GM19467 (cell line): ENCODE measurements around the gene SPRYD3.

Source experiments
- ATAC-seq: cut with Tn5 transposase; IDR thresholded peaks from one replicate; pipeline ENCODE4 v1.9.1; 2021; ENCODE audit warnings: mild to moderate bottlenecking, moderate library complexity; ENCODE audit not compliant: unreplicated experiment

The SPRYD3 gene

DNA sequence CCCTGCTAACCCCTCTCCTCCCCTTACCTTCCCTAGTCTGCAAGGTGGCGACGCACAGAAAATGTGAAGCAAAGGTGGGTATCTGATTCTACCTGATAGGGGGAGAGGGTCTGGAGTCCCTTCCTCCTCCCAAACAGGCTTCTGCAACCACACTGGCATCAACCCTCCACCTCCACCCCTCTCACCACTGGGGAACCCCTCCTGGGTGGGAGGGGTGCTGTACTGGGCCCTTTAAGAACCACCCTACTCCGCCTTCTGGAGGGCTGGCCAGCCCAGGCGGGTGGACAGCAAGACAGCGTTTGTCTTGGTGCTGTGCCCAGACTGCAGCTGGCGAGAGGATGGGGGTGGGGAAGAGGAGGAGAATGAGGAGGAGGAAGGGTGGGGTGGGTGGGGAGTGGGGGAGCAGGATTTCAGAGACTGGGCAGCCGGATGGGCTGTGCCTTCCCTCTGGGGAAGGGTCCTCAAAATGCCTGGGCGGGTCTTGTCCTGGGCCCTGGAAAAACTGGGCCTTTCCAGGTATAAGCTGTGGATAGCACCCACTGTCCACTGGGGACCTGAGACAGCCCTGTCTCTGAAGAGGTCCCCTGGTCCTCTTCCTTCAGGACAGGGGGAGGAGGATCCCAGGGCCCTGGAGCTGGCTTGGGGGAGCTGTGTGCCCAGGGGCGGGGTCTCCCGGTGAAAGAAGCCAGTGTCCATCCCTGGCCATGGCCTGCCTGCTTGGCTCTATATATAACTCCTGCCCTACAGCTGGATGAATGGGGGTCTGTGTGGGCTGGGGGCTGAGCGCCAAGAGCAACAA lies 26.6 kb downstream of the SPRYD3 start:
- no peak for ATAC-seq

DNA sequence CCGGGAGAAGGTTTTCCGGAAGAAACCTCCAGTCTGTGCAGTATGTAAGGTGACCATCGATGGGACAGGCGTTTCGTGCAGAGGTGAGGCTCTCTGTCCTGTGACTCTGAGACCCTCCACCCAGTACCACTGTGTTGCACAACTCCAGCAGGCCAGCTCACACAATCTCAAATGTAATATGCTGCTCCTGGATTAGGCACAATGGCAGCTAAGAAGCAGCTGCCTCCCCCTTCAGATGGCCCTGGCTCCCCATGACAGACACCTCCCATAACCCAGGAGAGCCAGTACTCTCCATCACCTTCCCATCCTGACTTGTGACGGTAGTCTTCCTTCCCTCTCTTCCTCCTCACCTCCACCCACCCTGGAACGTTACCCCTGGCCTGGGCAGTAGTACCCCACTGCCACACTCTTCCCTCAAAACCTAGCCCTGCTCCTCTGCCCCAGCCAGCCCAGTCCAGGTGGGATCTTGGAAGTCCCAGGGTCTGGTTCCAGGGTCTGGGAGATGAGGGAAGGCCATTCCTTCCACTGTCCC lies 27.2 kb downstream of the SPRYD3 start:
- no peak for ATAC-seq

GRCh38 chr12:53051058-53051880 lies 27.9 kb downstream of the SPRYD3 start:
- ATAC-seq, result no peak

DNA sequence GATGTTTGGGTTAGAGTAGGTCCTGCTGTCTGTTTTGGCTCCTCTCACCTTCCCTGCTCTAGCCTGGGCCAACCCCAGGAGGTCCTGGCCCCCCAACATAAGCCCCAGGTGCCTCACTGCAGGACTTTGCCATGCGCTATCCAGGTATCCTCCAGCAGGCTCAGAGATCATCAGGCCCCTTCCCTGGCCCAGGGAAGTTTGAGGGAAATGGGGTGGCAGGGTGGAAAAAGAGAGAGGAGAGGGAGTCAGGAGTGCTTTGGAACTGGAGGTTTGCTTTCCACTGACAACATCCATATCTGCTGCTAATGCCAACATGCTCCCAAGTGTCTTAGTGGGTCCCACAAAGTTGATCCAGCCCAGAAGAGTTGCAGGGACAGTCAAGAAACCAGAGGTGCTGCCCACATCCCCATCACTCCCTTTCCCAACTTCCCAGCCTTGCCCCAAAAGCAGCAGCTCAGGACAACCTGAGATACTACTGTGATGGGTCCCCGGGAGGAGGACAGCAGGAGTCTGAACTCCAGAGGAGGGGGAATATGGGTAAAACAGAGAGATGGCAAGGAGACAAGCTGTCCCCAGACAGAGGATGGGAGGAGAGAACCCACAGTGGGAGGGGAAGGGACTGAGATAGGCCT lies 28.6 kb downstream of the SPRYD3 start:
- ATAC-seq, result no peak

DNA sequence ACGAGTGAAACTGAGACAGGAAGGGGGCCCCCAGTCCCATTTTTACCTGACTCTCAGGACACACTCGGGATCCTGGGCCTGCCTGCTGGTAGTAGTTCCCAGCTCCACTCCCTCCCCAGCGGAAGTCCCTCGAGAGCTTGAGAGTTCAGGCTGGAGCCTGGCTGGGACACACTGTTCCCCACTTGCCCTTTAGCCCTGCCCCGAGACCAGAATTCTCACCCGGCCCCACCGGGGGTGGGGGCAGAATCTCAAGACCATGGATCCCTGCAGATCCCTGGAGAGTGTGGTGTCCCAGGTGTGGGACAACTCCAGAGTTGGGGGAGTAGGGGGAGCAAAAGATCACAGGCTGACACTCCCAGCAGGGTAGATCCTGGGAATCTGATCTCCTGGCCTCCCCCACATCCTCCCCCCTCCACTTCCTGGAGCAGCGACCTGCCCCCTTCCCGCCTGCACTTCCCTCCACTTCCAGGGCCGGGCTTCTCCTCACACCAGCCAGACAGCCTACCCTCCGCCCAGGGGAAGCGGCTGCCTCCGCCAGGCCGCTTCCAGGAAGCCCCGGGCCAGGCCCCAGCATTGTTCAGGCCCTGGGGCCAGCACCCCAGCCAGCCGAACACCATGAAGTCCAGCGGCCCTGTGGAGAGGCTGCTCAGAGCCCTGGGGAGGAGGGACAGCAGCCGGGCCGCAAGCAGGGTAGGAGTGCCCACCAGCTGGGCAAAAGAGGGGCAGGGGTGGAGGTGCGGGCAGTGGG lies 29.4 kb downstream of the SPRYD3 start, which contains the start of gene TNS2:
TSS of gene TNS2 (plus strand) at position 495 of the 748 bp plus-strand sequence. CDS start at position 616, 121 bp downstream.
- ATAC-seq, result no peak

GRCh38 chr12:53048780-53049401 lies 30.3 kb downstream of the SPRYD3 start:
- ATAC-seq, result no peak

DNA sequence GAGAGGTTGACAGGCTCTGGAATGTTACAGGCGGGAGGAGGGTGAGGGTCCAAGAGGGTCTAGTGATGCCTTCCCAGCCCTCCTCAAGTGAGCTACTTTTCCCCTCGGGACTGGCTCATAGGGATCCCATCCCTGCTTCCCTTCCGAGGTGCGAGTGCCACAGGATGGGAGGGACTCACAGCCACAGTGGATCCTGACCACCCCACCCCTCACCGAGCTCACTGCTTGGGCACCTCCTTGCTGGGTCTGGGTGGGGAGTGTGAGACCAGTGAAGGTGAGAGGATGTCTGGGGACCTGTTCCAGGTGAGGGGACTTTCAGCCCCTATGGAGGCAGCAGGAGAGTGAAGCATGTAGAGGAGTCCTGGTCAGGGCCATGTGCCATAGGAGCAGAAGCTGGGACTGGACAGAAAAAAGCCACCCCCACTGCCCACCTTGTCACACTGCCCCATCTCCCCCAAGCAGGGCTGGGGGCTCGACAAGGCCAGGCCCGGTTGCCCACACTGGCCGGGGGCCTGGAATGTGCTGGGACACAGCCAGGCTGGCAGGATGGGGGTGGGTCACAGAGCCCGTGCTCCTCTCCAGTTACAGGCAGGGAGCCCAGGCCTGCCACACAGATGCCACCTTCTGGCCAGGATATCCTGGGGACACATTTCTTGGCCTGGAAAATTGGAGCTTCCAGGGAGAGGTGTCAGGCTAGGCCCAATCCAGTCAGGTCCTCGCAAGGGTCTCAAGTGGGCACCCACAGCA lies 31.0 kb downstream of the SPRYD3 start:
- ATAC-seq, result no peak

DNA sequence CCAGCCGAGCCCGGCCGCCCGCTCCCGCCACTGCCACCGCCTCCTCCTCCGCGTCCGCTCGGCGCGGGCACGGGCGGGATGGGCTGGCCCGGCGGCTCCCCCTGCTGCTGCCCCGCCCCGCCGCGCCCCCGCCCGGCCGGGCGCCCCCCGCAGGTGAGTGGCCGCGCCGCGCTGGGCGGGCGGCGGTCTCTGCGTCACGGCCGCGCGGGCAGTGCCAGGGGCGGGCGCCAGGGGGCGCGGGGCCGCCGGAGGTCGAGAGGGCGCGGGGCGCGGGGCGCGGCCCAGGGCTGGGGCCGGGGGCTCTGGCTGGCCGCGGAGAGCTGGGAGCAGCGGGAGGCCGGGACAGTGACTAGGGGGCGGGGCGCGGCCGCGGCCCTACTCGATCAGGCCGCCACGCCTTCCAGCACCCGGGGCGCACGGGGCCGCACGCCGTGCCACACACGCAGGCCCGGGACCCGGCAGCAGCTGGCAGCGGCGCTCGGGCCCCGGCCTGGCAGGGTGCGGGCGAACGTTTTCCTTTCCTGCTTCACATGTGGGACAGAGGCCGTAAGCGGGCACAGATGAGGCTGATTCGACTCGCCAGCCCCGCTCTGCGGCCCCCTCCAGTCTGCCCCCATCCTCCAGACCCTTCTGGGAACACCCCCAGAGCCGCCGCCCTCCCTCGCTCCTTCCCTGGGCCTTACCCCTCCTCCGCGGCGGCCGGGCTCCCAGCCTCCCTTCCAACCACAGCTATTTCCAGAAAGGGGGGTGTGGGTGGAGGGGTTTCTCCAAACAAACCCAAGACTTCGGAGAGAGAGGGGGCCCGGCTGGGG lies 31.8 kb downstream of the SPRYD3 start:
- ATAC-seq, result peak; percentile 57

GRCh38 chr12:53046655-53047220 lies 32.5 kb downstream of the SPRYD3 start:
- peak; percentile 30 for ATAC-seq

- no peak for ATAC-seq
Measured at GRCh38 chr12:53045696-53046045, 33.5 kb downstream of the SPRYD3 start.

DNA sequence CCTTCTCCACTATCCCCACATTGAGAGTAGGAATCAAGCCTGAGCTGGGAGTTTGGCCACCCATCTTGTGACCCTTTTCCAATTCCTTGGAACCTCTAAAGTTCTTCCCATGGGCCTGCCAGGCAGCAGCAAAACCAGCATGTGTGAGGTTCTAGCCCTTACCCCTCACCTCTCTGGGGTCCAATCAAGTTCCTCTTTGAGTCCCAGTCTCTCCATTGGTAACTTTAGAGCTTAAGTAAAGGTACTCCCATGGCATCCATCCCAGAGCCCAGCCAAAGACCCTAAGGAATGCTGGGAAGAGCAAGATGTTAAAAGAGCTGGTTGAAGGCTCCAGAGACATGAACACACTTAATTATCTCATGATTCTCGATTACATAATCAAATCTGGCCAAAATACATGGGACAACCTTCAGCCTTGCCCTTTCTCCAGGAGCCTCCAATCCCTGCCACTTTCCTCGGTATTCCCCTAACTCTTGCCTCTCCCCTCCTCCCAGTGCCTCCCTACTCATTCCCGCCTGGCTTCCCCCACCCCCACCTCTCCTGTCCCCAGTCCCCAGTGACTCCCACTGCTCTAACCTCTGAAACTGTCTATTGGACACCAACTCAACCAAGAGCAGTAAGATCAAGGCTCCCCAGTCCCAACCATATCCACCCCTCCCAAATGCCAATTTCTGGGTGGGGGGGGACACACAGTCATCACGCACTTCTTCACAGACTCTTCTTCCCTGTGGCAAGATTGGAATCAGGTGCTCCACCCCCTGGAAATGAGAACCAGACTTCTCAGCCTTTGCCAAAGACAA lies 34.1 kb downstream of the SPRYD3 start:
- no peak for ATAC-seq

- ATAC-seq, result no peak
Measured at GRCh38 chr12:53044052-53044581, 35.1 kb downstream of the SPRYD3 start.

GRCh38 chr12:53042607-53043454 lies 36.4 kb downstream of the SPRYD3 start:
- ATAC-seq, result no peak

DNA sequence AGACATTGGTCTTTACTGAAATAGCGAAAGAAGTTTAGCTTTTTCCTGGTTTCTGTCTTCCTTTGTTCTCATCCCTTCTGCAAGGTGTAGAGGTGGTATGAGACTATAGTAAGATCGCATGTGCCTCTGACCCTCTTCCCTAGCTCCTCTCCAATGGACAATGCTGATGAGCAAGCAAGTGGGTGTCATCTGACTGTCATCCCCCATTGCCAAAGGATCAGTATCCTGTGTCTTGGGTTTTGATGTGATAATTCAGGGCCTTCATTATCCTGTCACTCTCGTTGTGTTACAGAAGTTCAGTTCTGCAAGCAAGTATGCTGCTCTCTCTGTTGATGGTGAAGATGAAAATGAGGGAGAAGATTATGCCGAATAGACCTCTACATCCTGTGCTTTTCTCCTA lies 39.3 kb downstream of the SPRYD3 start:
- ATAC-seq, result no peak

DNA sequence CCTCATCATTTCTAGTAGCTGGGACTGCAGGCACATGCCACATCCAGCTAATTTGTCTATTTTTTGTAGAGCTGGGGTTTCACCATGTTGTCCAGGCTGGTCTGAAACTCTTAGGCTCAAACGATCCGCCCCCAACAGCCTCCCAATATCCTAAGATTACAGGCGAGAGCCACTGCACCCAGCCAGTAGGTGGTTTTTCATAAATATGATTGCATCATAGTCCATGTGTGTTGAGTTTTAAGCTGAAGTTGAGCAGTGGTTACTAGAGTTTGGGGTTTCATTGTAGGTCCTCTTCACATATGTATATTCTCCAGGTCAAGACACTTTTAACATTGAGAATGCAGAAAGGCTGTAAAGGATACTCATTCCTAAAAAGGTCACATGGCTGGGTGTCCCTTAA lies 42.4 kb downstream of the SPRYD3 start:
- no peak for ATAC-seq

- ATAC-seq, result no peak
Measured at GRCh38 chr12:53034459-53034858, 44.7 kb downstream of the SPRYD3 start.
